MCF 10A (cell line): ENCODE data around the gene ASAP2. TPM values are rescaled to one million over a fixed set of nuclear protein-coding genes. Genes with fewer than 3 reads are reported as not detected.

Experiments used
- BruUV-seq: library from RNA; stranded (reverse); fragments of 400-500 nt; replicated peaks from 2 replicates; lab custom pipeline; 2021; lab: Mats Ljungman, UMichigan
- CTCF ChIA-PET: fragments of 300-600 bp; sonication (Branson Sonifier 250); formaldehyde crosslinking; extraction: SDS; loops from one replicate; lab custom pipeline; 2021; ENCODE audit warnings: antibody characterized with exemption, inconsistent platforms; lab: Yijun Ruan, JAX
- POLR2A ChIA-PET: fragments of 300-600, 350-650 bp; sonication (Branson Sonifier 250); formaldehyde crosslinking; extraction: SDS; loops from one replicate; lab custom pipeline; 2020; ENCODE audit warnings: antibody characterized with exemption, inconsistent platforms; lab: Yijun Ruan, JAX
- DNase-seq: peaks from one replicate; pipeline ENCODE4 v3.0.0-alpha.2; 2018; ENCODE audit not compliant: unreplicated experiment
- H3K27ac Mint-ChIP-seq: one replicate; pipeline ENCODE4 v1.8.0; 2022; ENCODE audit warnings: mild to moderate bottlenecking, low read depth, mixed read lengths; ENCODE audit not compliant: unreplicated experiment
- H3K27me3 Mint-ChIP-seq: one replicate; pipeline ENCODE4 v1.8.0; 2022; ENCODE audit warnings: mixed read lengths; ENCODE audit not compliant: insufficient read depth, unreplicated experiment
- H3K36me3 Mint-ChIP-seq: one replicate; pipeline ENCODE4 v1.8.0; 2022; ENCODE audit warnings: mild to moderate bottlenecking, moderate library complexity, mixed read lengths; ENCODE audit not compliant: insufficient read depth, unreplicated experiment
- H3K4me1 Mint-ChIP-seq: one replicate; pipeline ENCODE4 v1.8.0; 2022; ENCODE audit warnings: mixed read lengths; ENCODE audit not compliant: insufficient read depth, unreplicated experiment
- H3K4me3 Mint-ChIP-seq: one replicate; pipeline ENCODE4 v1.8.0; 2022; ENCODE audit warnings: mild to moderate bottlenecking, moderate library complexity, mixed read lengths; ENCODE audit not compliant: unreplicated experiment
- H3K9me3 Mint-ChIP-seq: one replicate; pipeline ENCODE4 v1.8.0; 2022; ENCODE audit warnings: mixed read lengths; ENCODE audit not compliant: unreplicated experiment
- CTCF ChIP-seq: fragments of 200-600 bp; IDR thresholded peaks from one replicate; pipeline ENCODE4 v1.8.0; 2022; ENCODE audit warnings: antibody characterized with exemption, mild to moderate bottlenecking; ENCODE audit not compliant: unreplicated experiment
- intact Hi-C: fragments of 100-400 bp; cut with micrococcal nuclease; formaldehyde crosslinking; loops from 2 replicates; pipeline ENCODE4 v1.14.1; 2022
- total RNA-seq: library from RNA; stranded (reverse); gene quantifications from 2 replicates; pipeline ENCODE4 v1.2.3, GENCODE V29; 2022

Gene ASAP2
- total RNA-seq, 1 experiment from 2014 or later = 80.8 TPM

- intact Hi-C loops = no loop called here
- CTCF ChIA-PET = no interaction called here
- no peak for DNase-seq
- Mint-ChIP-seq H3K27ac (no peak overlapping the region), H3K4me1 (peaks cover 55% of the 10 kb centered on the region), H3K27me3 (no peaks in the 10 kb centered on the region), H3K9me3 (no peaks in the 10 kb centered on the region), H3K4me3 (no peak overlapping the region), H3K36me3 (peaks cover 4% of the 10 kb centered on the region)
- BruUV-seq = no TSS peak
- TF ChIP-seq CTCF = no peak
- POLR2A ChIA-PET = interaction anchor here (1.1 kb wide), 1 partner anchor 18 kb away, joined by 6 read pairs; no protein-coding TSS in a partner anchor
Observed at GRCh38 chr2:9258501-9258900, 51.9 kb downstream of the ASAP2 start.

GRCh38 chr2:9258953-9259399 is 52.4 kb downstream of the ASAP2 start:
- CTCF ChIA-PET = no interaction called here
- H3K27ac Mint-ChIP-seq = no peak overlapping the region
- BruUV-seq = no TSS peak

GRCh38 chr2:9260464-9260918 is 53.9 kb downstream of the ASAP2 start:
- TF ChIP-seq CTCF = no peak
- no peak overlapping the region for H3K4me3 Mint-ChIP-seq
- H3K9me3 Mint-ChIP-seq = no peaks in the 10 kb centered on the region
- peaks cover 4% of the 10 kb centered on the region for H3K36me3 Mint-ChIP-seq
- ChIA-PET POLR2A (interaction anchor here (0.6 to 1.4 kb wide), 3 partner anchors 8 to 26 kb away, joined by 3 to 6 read pairs (median 3); no protein-coding TSS in a partner anchor), CTCF (interaction anchor here (0.6 kb wide), 1 partner anchor 110 kb away, joined by 4 read pairs; no protein-coding TSS in a partner anchor)
- peaks cover 56% of the 10 kb centered on the region for H3K4me1 Mint-ChIP-seq
- no peak for DNase-seq
- no peaks in the 10 kb centered on the region for H3K27me3 Mint-ChIP-seq
- intact Hi-C loops = no loop called here
- peak overlapping the region; percentile 86 for H3K27ac Mint-ChIP-seq
- no TSS peak for BruUV-seq

More at GRCh38 chr2:9258953-9259399, 52.4 kb downstream of the ASAP2 start:
- Mint-ChIP-seq H3K4me3 (no peak overlapping the region), H3K4me1 (peaks cover 53% of the 10 kb centered on the region), H3K36me3 (peaks cover 4% of the 10 kb centered on the region), H3K27me3 (no peaks in the 10 kb centered on the region), H3K9me3 (no peaks in the 10 kb centered on the region)
- DNase-seq = no peak
- no peak for TF ChIP-seq CTCF
- POLR2A ChIA-PET = interaction anchor here (1.1 kb wide), 1 partner anchor 18 kb away, joined by 6 read pairs; no protein-coding TSS in a partner anchor
- intact Hi-C loops = no loop called here

- POLR2A ChIA-PET = interaction anchor here (1.4 kb wide), 2 partner anchors 9 to 25 kb away, joined by 3 to 6 read pairs; no protein-coding TSS in a partner anchor
- TF ChIP-seq CTCF = no peak
- CTCF ChIA-PET = interaction anchor here (0.6 to 1.0 kb wide), 2 partner anchors 38 to 111 kb away, joined by 3 to 4 read pairs; no protein-coding TSS in a partner anchor
- intact Hi-C loops = no loop called here
- Mint-ChIP-seq H3K4me3 (no peak overlapping the region), H3K9me3 (no peaks in the 10 kb centered on the region), H3K36me3 (peaks cover 4% of the 10 kb centered on the region), H3K27ac (peak overlapping the region; percentile 86), H3K4me1 (peaks cover 47% of the 10 kb centered on the region), H3K27me3 (no peaks in the 10 kb centered on the region)
- no TSS peak for BruUV-seq
- DNase-seq = no peak
Observed at GRCh38 chr2:9261231-9261883, 54.7 kb downstream of the ASAP2 start.
